HepG2 (cell line): Measurements from ENCODE around the gene SLC38A2. TPM values are rescaled to one million over a fixed set of nuclear protein-coding genes. Genes with fewer than 3 reads are reported as not detected.
A peak's percentile ranks its signal among the peaks of the same experiment; 100 is the strongest.

ENCODE experiments used
- ARID5B ChIP-seq: IDR thresholded peaks from 2 replicates; pipeline ENCODE4 v1.4.0; 2020; ENCODE audit warnings: mild to moderate bottlenecking, missing genetic modification reagents
- ARNT ChIP-seq: fragments of 450-650 bp; IDR thresholded peaks from 2 replicates; pipeline ENCODE4 v1.6.1; 2017
- EEA1 ChIP-seq: sonication (generic); formaldehyde crosslinking; IDR thresholded peaks from 2 replicates; pipeline ENCODE4 v1.5.1; 2020; ENCODE audit warnings: mild to moderate bottlenecking, missing genetic modification reagents, borderline replicate concordance
- FOXK2 ChIP-seq: fragments of 450-650 bp; IDR thresholded peaks from 2 replicates; pipeline ENCODE4 v1.6.1; 2016
- GTF2F1 ChIP-seq: fragments of 150-350 bp; IDR thresholded peaks from 2 replicates; pipeline ENCODE4 v1.6.1; 2014; ENCODE audit warnings: low read length
- JARID2 ChIP-seq: sonication (generic); formaldehyde crosslinking; IDR thresholded peaks from 2 replicates; pipeline ENCODE4 v1.8.1; 2023; ENCODE audit warnings: missing genetic modification reagents, inconsistent platforms; ENCODE audit not compliant: insufficient replicate concordance
- KAT8 ChIP-seq: IDR thresholded peaks from 2 replicates; pipeline ENCODE4 v1.6.1; 2016; ENCODE audit warnings: missing genetic modification reagents, missing compliant biosample characterization
- KLF16 ChIP-seq, 2 experiments: sonication (generic) in 1 of 2; formaldehyde crosslinking in 1 of 2; IDR thresholded peaks; 2 replicates each; pipeline versions ENCODE4 v1.6.1 to v1.8.0; 2016 to 2023; ENCODE audit warnings: missing genetic modification reagents in 2 of 2, missing compliant biosample characterization in 1 of 2
- NPAS2 ChIP-seq: sonication (generic); formaldehyde crosslinking; IDR thresholded peaks from 2 replicates; pipeline ENCODE4 v1.8.0; 2022; ENCODE audit warnings: mild to moderate bottlenecking, missing genetic modification reagents, borderline replicate concordance
- NR3C1 ChIP-seq: sonication (generic); formaldehyde crosslinking; IDR thresholded peaks from 2 replicates; pipeline ENCODE4 v1.4.0; 2020; ENCODE audit warnings: missing genetic modification reagents
- REXO4 ChIP-seq: sonication (generic); formaldehyde crosslinking; IDR thresholded peaks from 2 replicates; pipeline ENCODE4 v1.8.0; 2022; ENCODE audit warnings: missing genetic modification reagents, mild to moderate bottlenecking, borderline replicate concordance
- TEAD3 ChIP-seq: optimal IDR thresholded peaks from 2 replicates; pipeline ENCODE3; 2016; ENCODE audit warnings: borderline replicate concordance
- ZNF576 ChIP-seq: sonication (generic); formaldehyde crosslinking; IDR thresholded peaks from 2 replicates; pipeline ENCODE4 v1.4.0; 2020; ENCODE audit warnings: mild to moderate bottlenecking, missing genetic modification reagents
- ZNF646 ChIP-seq: sonication (generic); formaldehyde crosslinking; IDR thresholded peaks from 2 replicates; pipeline ENCODE4 v1.9.0; 2021; ENCODE audit warnings: mild to moderate bottlenecking, missing genetic modification reagents
- ZNF777 ChIP-seq: sonication (generic); formaldehyde crosslinking; IDR thresholded peaks from 2 replicates; pipeline ENCODE4 v1.4.0; 2020; ENCODE audit warnings: missing genetic modification reagents
- ZNF891 ChIP-seq: sonication (generic); formaldehyde crosslinking; IDR thresholded peaks from 2 replicates; pipeline ENCODE4 v1.5.0; 2020; ENCODE audit warnings: mild to moderate bottlenecking, missing genetic modification reagents
- polyA plus RNA-seq, 8 experiments: library from polyadenylated mRNA; depleted of rRNA in 3 of 8; stranded (reverse) in 7 of 8; unstranded in 1 of 8; fragments of >200 nt; fragmentation: Illumina TruSeq in 4 of 8; extraction: Trizol in 4 of 8; gene quantifications; 2 replicates each; pipeline versions ENCODE4 v1.2.1 to v1.2.3, GENCODE V29; 2011 to 2016; ENCODE audit warnings: low read depth in 4 of 8, missing spikeins in 1 of 8, mixed read lengths in 1 of 8; ENCODE audit not compliant: insufficient read depth in 1 of 8
- total RNA-seq, 5 experiments: library from RNA; depleted of rRNA; stranded (reverse); fragments of >200 nt; fragmentation: Illumina TruSeq; extraction: Trizol; gene quantifications; 2 replicates each; pipeline ENCODE4 v1.2.3, GENCODE V29; 2016; ENCODE audit warnings: low read depth in 1 of 5

The SLC38A2 gene
- total and polyA plus RNA-seq, 2 of the 13 experiments (the other 11 are each of a cell fraction or from before 2014, with no cell fraction given): 368 to 880 TPM

- TF ChIP-seq ARID5B (CRISPR knock-in tag) (peak; percentile 66), KAT8 (CRISPR knock-in tag) (peak; percentile 83), ZNF646 (CRISPR knock-in tag) (no peak), ZNF576 (CRISPR knock-in tag) (no peak), JARID2 (peak; percentile 3), NR3C1 (CRISPR knock-in tag) (no peak), REXO4 (CRISPR knock-in tag) (no peak), KLF16 (CRISPR knock-in tag; IDR thresholded peaks at IDR 0.05) (peak in 1 of 2 experiments; percentile 95; a peak in 2 of 4 replicates), TEAD3 (peak; percentile 57), GTF2F1 (peak; percentile 88), FOXK2 (peak; percentile 57; the same call in 1 of the 2 replicates), ZNF777 (CRISPR knock-in tag) (peak; percentile 64), ARNT (no peak), NPAS2 (CRISPR knock-in tag) (no peak), ZNF891 (CRISPR knock-in tag) (peak; percentile 47; the same call in 1 of the 2 replicates), EEA1 (CRISPR knock-in tag) (peak; percentile 56; the same call in 1 of the 2 replicates)
These were observed at the start of gene SLC38A2 (continued) for GRCh38 chr12:46372544-46373300.
